GM23338 (cell line): ENCODE results near the gene FGF2. TPM values are rescaled to one million over a fixed set of nuclear protein-coding genes. Genes with fewer than 3 reads are reported as not detected.

Source experiments
- ATAC-seq: fragments of 200-7000 bp; cut with Tn5 transposase; 3 replicates; pipeline ENCODE4 v1.9.1; 2020
- DNase-seq: peaks from one replicate; pipeline ENCODE4 v3.0.0-alpha.2; 2015; ENCODE audit warnings: low spot score
- H2AFZ ChIP-seq: fragments of 200-600 bp; sonication (generic); 2 replicates; pipeline ENCODE4 v1.8.0; 2016; ENCODE audit warnings: antibody characterized with exemption, mild to moderate bottlenecking, moderate library complexity
- H3F3A ChIP-seq: fragments of 200-600 bp; sonication (generic); replicated peaks from 2 replicates; pipeline ENCODE4 v1.8.0; 2017; ENCODE audit warnings: antibody characterized with exemption, mixed run types, low read depth
- H3K27ac ChIP-seq: fragments of 200-600 bp; sonication (generic); 2 replicates; pipeline ENCODE4 v1.6.1; 2016; ENCODE audit warnings: low read depth
- H3K27me3 ChIP-seq: fragments of 200-600 bp; sonication (generic); 2 replicates; pipeline ENCODE4 v1.8.0; 2016; ENCODE audit warnings: mild to moderate bottlenecking, mixed run types, moderate library complexity; ENCODE audit not compliant: insufficient read depth
- H3K36me3 ChIP-seq: fragments of 200-600 bp; sonication (generic); 2 replicates; pipeline ENCODE4 v1.8.0; 2016; ENCODE audit warnings: mild to moderate bottlenecking; ENCODE audit not compliant: insufficient read depth
- H3K4me1 ChIP-seq: fragments of 200-600 bp; sonication (generic); 2 replicates; pipeline ENCODE4 v1.8.0; 2016; ENCODE audit warnings: mild to moderate bottlenecking, moderate library complexity; ENCODE audit not compliant: insufficient read depth
- H3K4me2 ChIP-seq: fragments of 200-600 bp; sonication (generic); 2 replicates; pipeline ENCODE4 v1.7.1; 2017; ENCODE audit warnings: mixed run types
- H3K4me3 ChIP-seq: fragments of 200-600 bp; sonication (generic); 2 replicates; pipeline ENCODE4 v1.6.1; 2016; ENCODE audit warnings: mixed run types
- H3K79me2 ChIP-seq: fragments of 200-600 bp; sonication (generic); replicated peaks from 2 replicates; pipeline ENCODE4 v1.8.0; 2017; ENCODE audit warnings: mild to moderate bottlenecking; ENCODE audit not compliant: insufficient read depth
- H3K9me2 ChIP-seq: fragments of 200-600 bp; sonication (generic); 2 replicates; pipeline ENCODE4 v1.8.0; 2017; ENCODE audit not compliant: insufficient read depth
- H4K20me1 ChIP-seq: fragments of 200-600 bp; sonication (generic); replicated peaks from 2 replicates; pipeline ENCODE4 v1.8.0; 2017; ENCODE audit warnings: mild to moderate bottlenecking; ENCODE audit not compliant: insufficient read depth
- H3K27ac Mint-ChIP-seq: 2 replicates; pipeline ENCODE4 v1.8.0; 2020; ENCODE audit warnings: inconsistent platforms, mild to moderate bottlenecking, moderate library complexity, mixed read lengths
- H3K27me3 Mint-ChIP-seq: 3 replicates; pipeline ENCODE4 v1.8.0; 2022; ENCODE audit warnings: low read depth, mild to moderate bottlenecking, moderate library complexity, mixed read lengths, inconsistent platforms; ENCODE audit not compliant: insufficient read depth, poor library complexity
- H3K36me3 Mint-ChIP-seq: 3 replicates; pipeline ENCODE4 v1.8.0; 2021; ENCODE audit warnings: low read depth, mild to moderate bottlenecking, inconsistent platforms, moderate library complexity, mixed read lengths
- H3K4me1 Mint-ChIP-seq: 3 replicates; pipeline ENCODE4 v1.8.0; 2020; ENCODE audit warnings: mild to moderate bottlenecking, inconsistent platforms, mixed read lengths
- H3K4me3 Mint-ChIP-seq: 3 replicates; pipeline ENCODE4 v1.8.0; 2021; ENCODE audit warnings: moderate library complexity, mild to moderate bottlenecking, inconsistent platforms, mixed read lengths
- H3K9me3 Mint-ChIP-seq: 3 replicates; pipeline ENCODE4 v1.8.0; 2020; ENCODE audit warnings: moderate library complexity, mild to moderate bottlenecking, inconsistent platforms, mixed read lengths
- CREB1 ChIP-seq: fragments of 250-450 bp; sonication (Bioruptor Pico); IDR thresholded peaks from 2 replicates; pipeline ENCODE4 v1.5.0; 2020; ENCODE audit warnings: low read depth, mild to moderate bottlenecking, moderate library complexity
- CTCF ChIP-seq, 2 experiments: fragments of 200-600 bp in 1 of 2; sonication (generic) in 1 of 2; conservative IDR thresholded peaks; 2 replicates each; pipeline versions ENCODE4 v1.5.1 to v1.6.1; 2016 to 2017; ENCODE audit warnings: antibody characterized with exemption in 2 of 2, low read depth in 2 of 2, mild to moderate bottlenecking in 2 of 2, moderate library complexity in 1 of 2
- ETS1 ChIP-seq: IDR thresholded peaks from 2 replicates; pipeline ENCODE4 v1.6.1; 2016; ENCODE audit warnings: antibody characterized with exemption
- EZH2 ChIP-seq: fragments of 200-600 bp; sonication (generic); IDR thresholded peaks from one replicate; pipeline ENCODE4 v1.8.0; 2017; ENCODE audit warnings: antibody characterized with exemption, mild to moderate bottlenecking, low read depth; ENCODE audit not compliant: unreplicated experiment
- EZH2phosphoT487 ChIP-seq: fragments of 200-600 bp; sonication (generic); IDR thresholded peaks from one replicate; pipeline ENCODE4 v1.8.1; 2018; ENCODE audit warnings: antibody characterized with exemption; ENCODE audit not compliant: unreplicated experiment
- JUNB ChIP-seq: IDR thresholded peaks from one replicate; pipeline ENCODE4 v1.6.1; 2016; ENCODE audit warnings: antibody characterized with exemption; ENCODE audit not compliant: unreplicated experiment
- NANOG ChIP-seq: IDR thresholded peaks from 2 replicates; pipeline ENCODE4 v1.6.1; 2016; ENCODE audit warnings: antibody characterized with exemption, borderline replicate concordance
- POLR2AphosphoS5 ChIP-seq: IDR thresholded peaks from 2 replicates; pipeline ENCODE4 v1.6.1; 2016; ENCODE audit warnings: antibody characterized with exemption, low read depth
- REST ChIP-seq: IDR thresholded peaks from one replicate; pipeline ENCODE4 v1.6.1; 2018; ENCODE audit warnings: antibody characterized with exemption; ENCODE audit not compliant: unreplicated experiment
- STAT1 ChIP-seq: IDR thresholded peaks from one replicate; pipeline ENCODE4 v1.6.1; 2016; ENCODE audit warnings: antibody characterized with exemption; ENCODE audit not compliant: unreplicated experiment
- ZNF114 ChIP-seq: fragments of 250-450 bp; sonication (Bioruptor Pico); IDR thresholded peaks from 2 replicates; pipeline ENCODE4 v1.5.0; 2020; ENCODE audit warnings: mild to moderate bottlenecking, moderate library complexity
- ZNF331 ChIP-seq: fragments of 250-450 bp; sonication (Bioruptor Pico); IDR thresholded peaks from 2 replicates; pipeline ENCODE4 v1.5.0; 2020; ENCODE audit warnings: low read depth, mild to moderate bottlenecking, moderate library complexity
- ZNF462 ChIP-seq: fragments of 250-450 bp; sonication (Bioruptor Pico); IDR thresholded peaks from 2 replicates; pipeline ENCODE4 v1.5.0; 2020; ENCODE audit warnings: mild to moderate bottlenecking, moderate library complexity
- polyA plus RNA-seq: library from polyadenylated mRNA; unstranded; fragments of >200 nt; fragmentation: Nextera tagmentation; extraction: Ambion mirVana; gene quantifications from 2 replicates; pipeline ENCODE4 v1.2.1, GENCODE V29; 2016
- total RNA-seq: library from RNA; depleted of rRNA; stranded (reverse); fragments of >200 nt; shearing (Covaris generic); gene quantifications from 2 replicates; pipeline ENCODE4 v1.2.3, GENCODE V29; 2014

The FGF2 gene
- total and polyA plus RNA-seq, 2 experiments from 2014 or later, result 28.3 to 84.4 TPM

- Histone ChIP-seq H3K27ac (peak overlapping the region; percentile 16), H2AFZ (no peak overlapping the region), H3F3A (peaks cover 9% of the 10 kb centered on the region; the same call in 1 of the 2 replicates), H3K79me2 (peaks cover 100% of the 10 kb centered on the region), H3K36me3 (no peaks in the 10 kb centered on the region), H3K4me1 (peaks cover 84% of the 10 kb centered on the region), H3K4me3 (no peak overlapping the region), H3K27me3 (no peaks in the 10 kb centered on the region), H3K9me2 (peaks cover 7% of the 10 kb centered on the region), H4K20me1 (peaks cover 47% of the 10 kb centered on the region), H3K4me2 (peak overlapping the region; percentile 19; the same call in 1 of the 2 replicates)
- no peak for TF ChIP-seq EZH2phosphoT487
- TF ChIP-seq ZNF331, result no peak
- TF ChIP-seq CREB1 (CRISPR knock-in tag), result no peak
- TF ChIP-seq EZH2, result no peak
- TF ChIP-seq JUNB, result no peak
- TF ChIP-seq NANOG, result no peak
- TF ChIP-seq ZNF114 (CRISPR knock-in tag), result no peak
- TF ChIP-seq STAT1, result no peak
- no peak for TF ChIP-seq REST
- TF ChIP-seq ETS1, result no peak
- TF ChIP-seq CTCF (conservative IDR thresholded peaks at IDR 0.05; ENCODE audit: low read depth in 2 of 2), result no peak
- TF ChIP-seq POLR2AphosphoS5, result no peak
- no peak for TF ChIP-seq ZNF462
- Mint-ChIP-seq H3K4me1 (peaks cover 81% of the 10 kb centered on the region), H3K27me3 (peaks cover 10% of the 10 kb centered on the region), H3K27ac (no peak overlapping the region), H3K4me3 (no peak overlapping the region), H3K9me3 (peaks cover 4% of the 10 kb centered on the region; the same call in 1 of the 3 replicates), H3K36me3 (peaks cover 42% of the 10 kb centered on the region)
- ATAC-seq (no peak), DNase-seq (no peak)
Observed at GRCh38 chr4:122851568-122851967, 24.9 kb downstream of the FGF2 start.
